ENCODE data around the gene OR2D3.

- TF ChIP-seq CTCF (CRISPR knock-in tag; IDR thresholded peaks at IDR 0.05) (no peak), U2AF2 (IDR thresholded peaks at IDR 0.05; ENCODE audit: low read depth, low read length) (no peak), ZNF770 (CRISPR knock-in tag; IDR thresholded peaks at IDR 0.05) (no peak), EHMT2 (IDR thresholded peaks at IDR 0.05; ENCODE audit: borderline replicate concordance, low read depth, low read length) (no peak), ZNF629 (CRISPR knock-in tag; conservative IDR thresholded peaks at IDR 0.05) (no peak), KAT8 (CRISPR knock-in tag; IDR thresholded peaks at IDR 0.05) (no peak)
These were observed 8.1 kb downstream of the OR2D3 start for GRCh38 chr11:6928916-6929315.
